GM12891 (cell line): Measurements from ENCODE around the gene DCDC2.

Experiments used
- POLR2A ChIP-seq: IDR thresholded peaks from 2 replicates; pipeline ENCODE4 v1.6.1; 2011; ENCODE audit warnings: low read depth, low read length, control low read depth
- POLR2AphosphoS5 ChIP-seq: IDR thresholded peaks from 2 replicates; pipeline ENCODE4 v1.6.1; 2011; ENCODE audit warnings: low read depth, low read length, control low read depth
- SPI1 ChIP-seq: IDR thresholded peaks from 2 replicates; pipeline ENCODE4 v1.6.1; 2011; ENCODE audit warnings: low read depth, low read length, control low read depth

DNA sequence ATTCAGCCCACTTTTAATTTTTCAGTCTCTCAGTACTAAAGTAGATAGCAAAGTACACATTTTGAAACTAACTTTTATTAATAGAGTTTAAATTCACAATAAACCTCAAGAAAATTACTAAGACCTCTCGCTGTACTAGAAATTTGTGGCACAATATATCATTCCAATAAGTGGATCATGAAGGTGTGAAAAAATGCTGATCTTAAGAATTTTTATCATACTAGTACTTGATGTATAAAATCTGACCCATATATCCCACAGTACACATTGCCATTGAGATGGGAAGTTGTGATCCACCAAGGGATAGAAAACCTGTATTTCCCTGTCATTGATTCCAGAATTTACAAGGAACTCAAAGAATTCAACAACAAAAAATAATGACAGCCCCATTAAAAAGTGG lies 85.7 kb downstream of the DCDC2 start:
- TF ChIP-seq POLR2AphosphoS5 (no peak), POLR2A (no peak), SPI1 (no peak)
